Right lobe of liver (tissue), 6 donors: ENCODE data around the gene KCNK3. TPM values are rescaled to one million over a fixed set of nuclear protein-coding genes. Genes with fewer than 3 reads are reported as not detected.

Experiments
- ATAC-seq, 4 donors: fragments of 200-7000 bp; cut with Tn5 transposase; one replicate each; pipeline ENCODE4 v1.9.1; 2020; ENCODE audit warnings: mild to moderate bottlenecking in 4 of 4, moderate library complexity in 4 of 4
- DNase-seq, 3 donors: peaks; one replicate each; pipeline ENCODE4 v3.0.0-alpha.2; 2020
- H3K27ac ChIP-seq, 3 donors: fragments of 200-600 bp; one replicate each; pipeline ENCODE4 v1.8.0; 2022
- H3K27me3 ChIP-seq, 2 donors: fragments of 200-600 bp; one replicate each; pipeline ENCODE4 v1.8.0; 2022
- H3K36me3 ChIP-seq, 4 donors: fragments of 200-600 bp; sonication (generic) in 1 of 4; one replicate each; pipeline versions ENCODE4 v1.5.1 to v1.8.0; 2017 to 2022; ENCODE audit warnings: control low read depth in 1 of 4
- H3K4me1 ChIP-seq, 4 donors: fragments of 200-600 bp; sonication (generic) in 1 of 4; one replicate each; pipeline versions ENCODE4 v1.5.1 to v1.8.0; 2017 to 2022; ENCODE audit warnings: control low read depth in 1 of 4
- H3K4me3 ChIP-seq, 3 donors: fragments of 200-600 bp; one replicate each; pipeline ENCODE4 v1.8.0; 2022
- H3K9me3 ChIP-seq, 4 donors: fragments of 200-600 bp; sonication (generic) in 1 of 4; one replicate each; pipeline versions ENCODE4 v1.5.1 to v1.8.0; 2017 to 2022; ENCODE audit warnings: control low read depth in 1 of 4
- CTCF ChIP-seq, 4 donors: fragments of 200-600 bp in 3 of 4; fragments of 450-650 bp in 1 of 4; IDR thresholded peaks; one replicate each; pipeline versions ENCODE4 v1.5.1 to v1.8.0; 2016 to 2022; ENCODE audit warnings: antibody characterized with exemption in 4 of 4, mild to moderate bottlenecking in 2 of 4
- POLR2A ChIP-seq: fragments of 450-650 bp; IDR thresholded peaks from one replicate; pipeline ENCODE4 v1.6.1; 2017; ENCODE audit warnings: antibody characterized with exemption, mild to moderate bottlenecking
- WGBS: methylation state at CpG from one replicate; pipeline ENCODE4 v1.1.6; 2018; ENCODE audit warnings: low coverage, low lambda C conversion rate; ENCODE audit not compliant: insufficient coverage; ENCODE audit errors: missing lambda C conversion rate; 5-methylcytosine and 5-hydroxymethylcytosine counted together
- intact Hi-C, 2 donors: fragments of 100-400 bp; cut with DNase I; formaldehyde crosslinking; loops; one replicate each; pipeline versions ENCODE4 v1.11.2 to v1.14.1; 2022
- total RNA-seq, 6 experiments: library from RNA; depleted of rRNA in 2 of 6; stranded (reverse); fragments of >200 nt in 2 of 6; fragmentation: NEBNext Ultra II Directional in 3 of 6; extraction: Animal tissue kit (Norgen Biotek cat#: 25700) in 3 of 6; gene quantifications; one replicate each; pipeline versions ENCODE4 v1.1.0 to v1.2.4, GENCODE V29; 2016 to 2023
- donor health status: DM: no; HTN: yes; CAD: no.
- donor health status: DM: no; HTN: no; CAD: no.
- donor health status: DM: no; HTN: no; CAD: no.
- donor health status: DM: no; HTN: yes; CAD: no.
- donor health status: DM: no; HTN: yes; CAD: no.

Gene KCNK3
- total RNA-seq, 6 experiments from 2014 or later: 0.18 to 0.43 (median 0.33) TPM

- Histone ChIP-seq H3K9me3 (no peaks in the 10 kb centered on the region), H3K27me3 (no peaks in the 10 kb centered on the region), H3K27ac (no peak overlapping the region), H3K4me3 (no peak overlapping the region), H3K36me3 (no peaks in the 10 kb centered on the region), H3K4me1 (no peaks in the 10 kb centered on the region)
- WGBS: 33% methylated on average over 2 of the region's 5 CpGs
- DNase-seq (no peak), ATAC-seq (no peak)
- intact Hi-C loops: no loop called here
- no peak for TF ChIP-seq CTCF (IDR thresholded peaks at IDR 0.05)
- TF ChIP-seq POLR2A: no peak
Observed at GRCh38 chr2:26705126-26705525, 12.6 kb downstream of the KCNK3 start.

GRCh38 chr2:26706093-26706492 is 13.6 kb downstream of the KCNK3 start:
- Histone ChIP-seq H3K36me3 (no peaks in the 10 kb centered on the region), H3K9me3 (no peaks in the 10 kb centered on the region), H3K4me3 (no peak overlapping the region), H3K27ac (no peak overlapping the region), H3K4me1 (no peaks in the 10 kb centered on the region), H3K27me3 (no peaks in the 10 kb centered on the region)
- ATAC-seq (no peak), DNase-seq (no peak)
- 33% methylated on average over 1 of the region's 3 CpGs for WGBS
- no peak for TF ChIP-seq POLR2A
- no peak for TF ChIP-seq CTCF (IDR thresholded peaks at IDR 0.05)
- intact Hi-C loops: no loop called here

GRCh38 chr2:26706616-26707473 is 14.3 kb downstream of the KCNK3 start:
- intact Hi-C loops: no loop called here
- Histone ChIP-seq H3K27me3 (no peaks in the 10 kb centered on the region), H3K9me3 (no peaks in the 10 kb centered on the region), H3K4me1 (no peaks in the 10 kb centered on the region), H3K36me3 (no peaks in the 10 kb centered on the region), H3K27ac (no peak overlapping the region), H3K4me3 (no peak overlapping the region)
- no peak for DNase-seq
- 44% methylated on average over 2 of the region's 19 CpGs for WGBS
- no peak for TF ChIP-seq CTCF (IDR thresholded peaks at IDR 0.05)
- peak; percentile 38 to 50 (median 42) for ATAC-seq

GRCh38 chr2:26707747-26708146 is 15.2 kb downstream of the KCNK3 start:
- no peaks in the 10 kb centered on the region for H3K4me1 ChIP-seq
- 57% methylated on average over 3 of the region's 5 CpGs for WGBS
- no peaks in the 10 kb centered on the region for H3K36me3 ChIP-seq
- H3K27me3 ChIP-seq: no peaks in the 10 kb centered on the region
- TF ChIP-seq CTCF (IDR thresholded peaks at IDR 0.05) (no peak), POLR2A (no peak)
- ATAC-seq (no peak), DNase-seq (no peak)
- H3K27ac ChIP-seq: no peak overlapping the region
- no peaks in the 10 kb centered on the region for H3K9me3 ChIP-seq
- intact Hi-C loops: no loop called here
- no peak overlapping the region for H3K4me3 ChIP-seq
